Upper lobe of left lung (tissue), 6 donors: ENCODE measurements around the gene MAP1LC3B. TPM values are rescaled to one million over a fixed set of nuclear protein-coding genes. Genes with fewer than 3 reads are reported as not detected.
A peak's percentile ranks its signal among the peaks of the same experiment; 100 is the strongest.

ENCODE experiments used
- ATAC-seq, 2 donors: fragments of 200-7000 bp; cut with Tn5 transposase; one replicate each; pipeline ENCODE4 v1.9.1; 2022; ENCODE audit warnings: mild to moderate bottlenecking in 2 of 2, moderate library complexity in 2 of 2; ENCODE audit not compliant: low FRiP score in 2 of 2
- DNase-seq, 2 donors: peaks; one replicate each; pipeline ENCODE4 v3.0.0-alpha.2; 2019 to 2020
- H3K27ac ChIP-seq, 4 donors: fragments of 200-600 bp; sonication (generic); one replicate each; pipeline ENCODE4 v1.5.1; 2016 to 2019
- H3K27me3 ChIP-seq, 4 donors: fragments of 200-600 bp; sonication (generic); one replicate each; pipeline ENCODE4 v1.5.1; 2017 to 2019
- H3K36me3 ChIP-seq, 4 donors: fragments of 200-600 bp; sonication (generic); one replicate each; pipeline ENCODE4 v1.5.1; 2016 to 2019
- H3K4me1 ChIP-seq, 4 donors: fragments of 200-600 bp; sonication (generic); one replicate each; pipeline ENCODE4 v1.5.1; 2018 to 2019
- H3K4me3 ChIP-seq, 4 donors: fragments of 200-600 bp; sonication (generic); one replicate each; pipeline ENCODE4 v1.5.1; 2017 to 2019; ENCODE audit warnings: mild to moderate bottlenecking in 2 of 4, moderate library complexity in 1 of 4
- H3K9me3 ChIP-seq, 4 donors: fragments of 200-600 bp; sonication (generic); one replicate each; pipeline ENCODE4 v1.5.1; 2018 to 2019
- CTCF ChIP-seq, 6 experiments: fragments of 450-650 bp in 4 of 6; fragments of 200-600 bp in 2 of 6; sonication (generic) in 2 of 6; IDR thresholded peaks; one replicate each; pipeline ENCODE4 v1.5.1; 2016 to 2019; ENCODE audit warnings: antibody characterized with exemption in 6 of 6
- EP300 ChIP-seq, 4 donors: sonication (generic); formaldehyde crosslinking; IDR thresholded peaks; one replicate each; pipeline ENCODE4 v1.5.1; 2017; ENCODE audit warnings: antibody characterized with exemption in 4 of 4, control low read depth in 2 of 4
- POLR2A ChIP-seq, 4 donors: fragments of 450-650 bp; IDR thresholded peaks; one replicate each; pipeline ENCODE4 v1.5.1; 2016 to 2017; ENCODE audit warnings: antibody characterized with exemption in 4 of 4, mild to moderate bottlenecking in 2 of 4
- POLR2AphosphoS5 ChIP-seq, 2 donors: sonication (generic); formaldehyde crosslinking; IDR thresholded peaks; one replicate each; pipeline ENCODE4 v1.5.1; 2017; ENCODE audit warnings: antibody characterized with exemption in 2 of 2
- WGBS, 2 donors: methylation state at CpG; one replicate each; pipeline ENCODE4 v1.1.5; 2017 to 2018; 5-methylcytosine and 5-hydroxymethylcytosine counted together
- total RNA-seq, 6 donors: library from RNA; depleted of rRNA in 4 of 6; stranded (reverse); fragments of >200 nt in 4 of 6; gene quantifications; one replicate each; pipeline versions ENCODE4 v1.1.0 to v1.2.1, GENCODE V29; 2016 to 2021
- donor health status: DM: no; HTN: no; CAD: no; lungs with moderate emphysema.
- donor health status: DM: no; HTN: yes; CAD: no; lungs with severe emphysema.

The MAP1LC3B gene
- total RNA-seq, 6 donors from 2014 or later: 32.5 to 64.2 (median 54.2) TPM

GRCh38 chr16:87426423-87427215 is 34.5 kb downstream of the MAP1LC3B start:
- ATAC-seq (peak in 1 of 2 donors; percentile 22), DNase-seq (no peak)
- no peak overlapping the region for H3K4me3 ChIP-seq
- peaks cover 0 to 53% (median 23%) of the 10 kb centered on the region in 4 donors for H3K36me3 ChIP-seq
- TF ChIP-seq POLR2A (IDR thresholded peaks at IDR 0.05) (no peak), EP300 (IDR thresholded peaks at IDR 0.05) (no peak), CTCF (IDR thresholded peaks at IDR 0.05) (no peak), POLR2AphosphoS5 (IDR thresholded peaks at IDR 0.05) (no peak)
- peaks cover 0 to 2% (median 0%) of the 10 kb centered on the region in 4 donors for H3K4me1 ChIP-seq
- H3K27ac ChIP-seq: no peak overlapping the region
- no peaks in the 10 kb centered on the region for H3K9me3 ChIP-seq
- no peaks in the 10 kb centered on the region for H3K27me3 ChIP-seq
- WGBS, 2 donors: 89 to 91% methylated on average over 17 to 18 of the region's 18 CpGs

GRCh38 chr16:87431926-87432325 is 39.8 kb downstream of the MAP1LC3B start:
- Histone ChIP-seq H3K4me3 (no peak overlapping the region), H3K36me3 (peaks cover 0 to 33% (median 6%) of the 10 kb centered on the region in 4 donors), H3K27ac (no peak overlapping the region), H3K27me3 (no peaks in the 10 kb centered on the region), H3K4me1 (peaks cover 17 to 30% (median 20%) of the 10 kb centered on the region in 4 donors), H3K9me3 (no peaks in the 10 kb centered on the region)
- TF ChIP-seq EP300 (IDR thresholded peaks at IDR 0.05): no peak
- TF ChIP-seq POLR2A (IDR thresholded peaks at IDR 0.05): no peak
- TF ChIP-seq POLR2AphosphoS5 (IDR thresholded peaks at IDR 0.05): no peak
- no peak for TF ChIP-seq CTCF (IDR thresholded peaks at IDR 0.05)
- DNase-seq (no peak), ATAC-seq (peak in 1 of 2 donors; percentile 30)
- 82 to 87% methylated on average over 7 of the region's 7 CpGs for WGBS, 2 donors

- ATAC-seq (peak in 1 of 2 donors; percentile 34), DNase-seq (no peak)
- no peaks in the 10 kb centered on the region for H3K27me3 ChIP-seq
- TF ChIP-seq EP300 (IDR thresholded peaks at IDR 0.05): no peak
- no peak for TF ChIP-seq POLR2A (IDR thresholded peaks at IDR 0.05)
- TF ChIP-seq POLR2AphosphoS5 (IDR thresholded peaks at IDR 0.05): no peak
- TF ChIP-seq CTCF (IDR thresholded peaks at IDR 0.05): no peak
- peaks cover 18 to 31% (median 22%) of the 10 kb centered on the region in 4 donors for H3K4me1 ChIP-seq
- no peaks in the 10 kb centered on the region for H3K9me3 ChIP-seq
- no peak overlapping the region for H3K27ac ChIP-seq
- WGBS, 2 donors: 93 to 98% methylated on average over 8 to 14 of the region's 15 CpGs
- H3K4me3 ChIP-seq: no peak overlapping the region
- H3K36me3 ChIP-seq: peaks cover 0 to 29% (median 6%) of the 10 kb centered on the region in 4 donors
Measured at GRCh38 chr16:87432330-87432915, 40.3 kb downstream of the MAP1LC3B start.

- TF ChIP-seq EP300 (IDR thresholded peaks at IDR 0.05) (no peak), CTCF (IDR thresholded peaks at IDR 0.05) (no peak), POLR2AphosphoS5 (IDR thresholded peaks at IDR 0.05) (no peak), POLR2A (IDR thresholded peaks at IDR 0.05) (no peak)
- peaks cover 0 to 27% (median 6%) of the 10 kb centered on the region in 4 donors for H3K36me3 ChIP-seq
- no peaks in the 10 kb centered on the region for H3K27me3 ChIP-seq
- peaks cover 18 to 37% (median 26%) of the 10 kb centered on the region in 4 donors for H3K4me1 ChIP-seq
- ATAC-seq (no peak), DNase-seq (peak in 1 of 2 donors; percentile 63)
- no peaks in the 10 kb centered on the region for H3K9me3 ChIP-seq
- H3K27ac ChIP-seq: no peak overlapping the region
- H3K4me3 ChIP-seq: no peak overlapping the region
- WGBS, 2 donors: 94 to 96% methylated on average over 14 to 22 of the region's 22 CpGs
Measured at GRCh38 chr16:87434146-87434667, 42.1 kb downstream of the MAP1LC3B start.
